Chondrocyte (in vitro differentiated cells): ENCODE results near the gene CACNB2. TPM values are rescaled to one million over a fixed set of nuclear protein-coding genes. Genes with fewer than 3 reads are reported as not detected.

ENCODE experiments used
- DNase-seq: peaks from one replicate; pipeline ENCODE4 v3.0.0; 2021; ENCODE audit warnings: mixed read lengths, low spot score
- H3K27ac Mint-ChIP-seq: one replicate; pipeline ENCODE4 v1.8.0; 2021; ENCODE audit warnings: mild to moderate bottlenecking, moderate library complexity, mixed read lengths; ENCODE audit not compliant: unreplicated experiment
- H3K27me3 Mint-ChIP-seq: 2 replicates; pipeline ENCODE4 v1.8.0; 2021; ENCODE audit warnings: low read depth, mixed read lengths
- H3K36me3 Mint-ChIP-seq: 2 replicates; pipeline ENCODE4 v1.8.0; 2021; ENCODE audit warnings: low read depth, mixed read lengths
- H3K4me1 Mint-ChIP-seq: 2 replicates; pipeline ENCODE4 v1.8.0; 2021; ENCODE audit warnings: low read depth, mild to moderate bottlenecking, mixed read lengths
- H3K4me3 Mint-ChIP-seq: one replicate; pipeline ENCODE4 v1.8.0; 2021; ENCODE audit warnings: mild to moderate bottlenecking, moderate library complexity, mixed read lengths; ENCODE audit not compliant: unreplicated experiment
- H3K9me3 Mint-ChIP-seq: 2 replicates; pipeline ENCODE4 v1.8.0; 2021; ENCODE audit warnings: low read depth, mixed read lengths
- total RNA-seq: library from RNA; stranded (reverse); gene quantifications from 3 replicates; pipeline ENCODE4 v1.2.1, GENCODE V29; 2021
- TF ChIP-seq, protein P1 (sequence below): fragments of 200-600 bp; sonication (generic); IDR thresholded peaks from 2 replicates; pipeline ENCODE4 v1.5.0; 2021; ENCODE audit warnings: antibody characterized with exemption, mild to moderate bottlenecking, moderate library complexity

Gene CACNB2
- total RNA-seq, 1 donor from 2014 or later: 0.25 TPM

DNA sequence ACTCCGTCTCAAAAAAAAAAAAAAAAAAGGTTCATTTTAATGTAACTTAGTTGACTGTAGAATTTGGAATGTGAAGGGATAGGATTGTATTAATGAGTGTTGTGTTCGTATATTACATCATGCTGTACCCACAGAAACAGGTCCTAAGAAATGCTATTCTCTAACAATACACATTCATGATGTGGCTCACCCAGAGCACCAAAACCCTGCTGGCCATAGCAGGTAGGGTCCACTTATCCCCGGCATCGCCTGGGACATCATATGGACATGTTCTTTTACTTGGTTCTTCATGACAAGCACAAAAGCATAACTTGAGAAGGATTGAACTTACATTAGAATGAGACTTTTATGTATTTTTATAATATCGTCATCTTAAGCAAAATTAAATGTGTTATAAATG, 241.5 kb downstream of the CACNB2 start:
- H3K9me3 Mint-ChIP-seq: no peaks in the 10 kb centered on the region
- no peak for DNase-seq
- H3K4me3 Mint-ChIP-seq: no peak overlapping the region
- H3K27ac Mint-ChIP-seq: no peak overlapping the region
- no peaks in the 10 kb centered on the region for H3K36me3 Mint-ChIP-seq
- peaks cover 2% of the 10 kb centered on the region for H3K27me3 Mint-ChIP-seq
- TF ChIP-seq, protein P1, sequence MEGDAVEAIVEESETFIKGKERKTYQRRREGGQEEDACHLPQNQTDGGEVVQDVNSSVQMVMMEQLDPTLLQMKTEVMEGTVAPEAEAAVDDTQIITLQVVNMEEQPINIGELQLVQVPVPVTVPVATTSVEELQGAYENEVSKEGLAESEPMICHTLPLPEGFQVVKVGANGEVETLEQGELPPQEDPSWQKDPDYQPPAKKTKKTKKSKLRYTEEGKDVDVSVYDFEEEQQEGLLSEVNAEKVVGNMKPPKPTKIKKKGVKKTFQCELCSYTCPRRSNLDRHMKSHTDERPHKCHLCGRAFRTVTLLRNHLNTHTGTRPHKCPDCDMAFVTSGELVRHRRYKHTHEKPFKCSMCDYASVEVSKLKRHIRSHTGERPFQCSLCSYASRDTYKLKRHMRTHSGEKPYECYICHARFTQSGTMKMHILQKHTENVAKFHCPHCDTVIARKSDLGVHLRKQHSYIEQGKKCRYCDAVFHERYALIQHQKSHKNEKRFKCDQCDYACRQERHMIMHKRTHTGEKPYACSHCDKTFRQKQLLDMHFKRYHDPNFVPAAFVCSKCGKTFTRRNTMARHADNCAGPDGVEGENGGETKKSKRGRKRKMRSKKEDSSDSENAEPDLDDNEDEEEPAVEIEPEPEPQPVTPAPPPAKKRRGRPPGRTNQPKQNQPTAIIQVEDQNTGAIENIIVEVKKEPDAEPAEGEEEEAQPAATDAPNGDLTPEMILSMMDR: no peak
- H3K4me1 Mint-ChIP-seq: peaks cover 16% of the 10 kb centered on the region

DNA sequence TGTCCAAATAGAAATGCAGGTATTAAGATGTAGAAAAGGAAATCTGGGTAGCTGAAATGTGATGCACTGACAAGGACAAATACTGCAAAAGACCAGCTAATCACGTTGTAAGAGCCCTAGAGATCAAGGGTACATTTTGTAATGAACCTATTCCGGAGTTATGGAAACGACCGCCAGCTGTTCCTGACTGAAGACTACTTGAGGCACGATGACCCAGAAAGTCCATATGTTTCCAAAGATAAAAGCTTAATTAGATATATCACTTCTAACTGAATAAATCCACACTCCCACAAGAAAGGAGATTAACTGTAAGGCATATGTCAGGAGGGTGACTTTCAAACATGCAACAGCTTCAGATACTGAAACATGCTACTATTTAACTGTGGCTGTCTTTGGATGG, 257.7 kb downstream of the CACNB2 start:
- Mint-ChIP-seq H3K4me3 (no peak overlapping the region), H3K4me1 (peaks cover 10% of the 10 kb centered on the region), H3K36me3 (no peaks in the 10 kb centered on the region), H3K9me3 (no peaks in the 10 kb centered on the region), H3K27me3 (peaks cover 37% of the 10 kb centered on the region), H3K27ac (no peak overlapping the region)
- TF ChIP-seq, protein P1: no peak
- no peak for DNase-seq

DNA sequence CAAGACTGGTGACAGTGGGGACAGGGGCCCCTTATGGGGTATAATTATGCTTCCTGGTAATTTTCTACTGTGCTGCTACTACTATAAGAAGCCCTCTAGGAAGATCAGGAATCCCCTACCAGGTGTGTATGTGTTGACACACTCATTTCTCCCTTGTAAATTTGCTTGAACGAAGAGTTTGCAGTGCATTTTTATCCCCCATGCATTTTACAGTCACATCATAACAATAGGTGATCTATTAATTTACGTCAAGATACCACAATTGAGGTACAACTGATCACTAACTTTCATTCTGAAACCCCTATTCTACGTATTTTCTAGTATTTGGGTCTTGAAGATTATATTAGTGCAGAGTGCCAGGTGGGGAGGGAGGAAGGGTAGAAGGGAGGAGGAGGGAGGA, 258.9 kb downstream of the CACNB2 start:
- Mint-ChIP-seq H3K36me3 (no peaks in the 10 kb centered on the region), H3K4me1 (peaks cover 10% of the 10 kb centered on the region), H3K27ac (no peak overlapping the region), H3K9me3 (no peaks in the 10 kb centered on the region), H3K27me3 (peaks cover 41% of the 10 kb centered on the region), H3K4me3 (no peak overlapping the region)
- no peak for DNase-seq
- TF ChIP-seq, protein P1: no peak

DNA sequence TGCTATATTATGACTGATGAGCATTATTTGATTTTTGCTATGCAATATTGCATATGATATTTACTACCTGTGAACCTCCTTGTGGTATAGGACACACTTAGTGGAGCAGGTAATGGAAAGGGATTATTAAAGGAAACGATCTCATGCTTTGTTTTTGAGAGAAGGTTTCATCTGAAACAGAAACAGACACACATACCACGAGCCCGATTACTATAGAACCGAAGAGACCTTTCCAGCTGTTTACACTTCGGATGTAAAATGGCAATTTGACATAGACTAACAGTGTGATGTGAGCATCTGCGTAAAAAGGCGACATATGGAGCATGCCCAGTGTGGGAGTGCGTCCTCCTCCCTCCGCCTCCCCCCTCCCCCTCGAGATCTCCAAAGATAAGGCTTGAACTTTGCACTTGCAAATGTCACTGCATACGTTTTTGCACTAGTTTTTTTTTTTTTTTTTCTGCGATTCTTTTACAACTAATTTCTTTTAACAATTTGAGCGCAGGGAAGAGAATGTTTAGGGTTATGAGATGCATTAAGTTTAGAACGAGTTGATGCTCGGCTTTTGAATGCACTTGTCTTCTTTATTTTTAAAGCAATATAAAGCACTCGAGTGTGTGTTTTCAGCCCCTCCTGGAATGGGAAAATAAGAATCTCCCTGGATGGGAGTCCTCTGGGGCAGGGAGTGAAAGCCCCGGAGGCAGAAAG, 260.1 kb downstream of the CACNB2 start:
- no peak for DNase-seq
- H3K4me3 Mint-ChIP-seq: peak overlapping the region; percentile 47
- TF ChIP-seq, protein P1: no peak
- H3K27me3 Mint-ChIP-seq: peaks cover 41% of the 10 kb centered on the region
- no peak overlapping the region for H3K27ac Mint-ChIP-seq
- peaks cover 10% of the 10 kb centered on the region for H3K4me1 Mint-ChIP-seq
- H3K9me3 Mint-ChIP-seq: no peaks in the 10 kb centered on the region
- H3K36me3 Mint-ChIP-seq: no peaks in the 10 kb centered on the region

DNA sequence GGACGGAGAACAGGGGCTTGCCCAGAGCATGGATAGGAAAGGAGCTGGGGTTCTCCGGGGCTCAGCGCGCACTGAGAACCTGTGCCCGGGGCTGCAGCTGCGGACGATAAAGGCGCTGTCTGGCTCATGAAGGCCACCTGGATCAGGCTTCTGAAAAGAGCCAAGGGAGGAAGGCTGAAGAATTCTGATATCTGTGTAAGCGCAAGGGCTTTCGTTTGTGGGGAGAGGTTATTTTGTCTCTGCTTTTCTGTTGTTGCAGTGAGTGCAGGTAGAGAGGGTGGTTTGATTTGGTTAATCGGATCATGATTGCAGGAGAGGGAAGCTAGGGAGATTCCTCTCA, 260.7 kb downstream of the CACNB2 start:
- Mint-ChIP-seq H3K36me3 (no peaks in the 10 kb centered on the region), H3K27ac (no peak overlapping the region), H3K4me3 (no peak overlapping the region), H3K27me3 (peaks cover 41% of the 10 kb centered on the region), H3K4me1 (peaks cover 10% of the 10 kb centered on the region), H3K9me3 (no peaks in the 10 kb centered on the region)
- no peak for DNase-seq
- TF ChIP-seq, protein P1: no peak
